AG04449 (cell line): ENCODE results near the gene FASN.

Source experiments
- CTCF ChIA-PET: fragments of 350-600 bp; formaldehyde crosslinking; extraction: SDS; loops from one replicate; lab custom pipeline; 2021; ENCODE audit warnings: antibody characterized with exemption; lab: Yijun Ruan, JAX
- POLR2A ChIA-PET: fragments of 400-600, 350-600 bp; formaldehyde crosslinking; extraction: SDS; loops from one replicate; lab custom pipeline; 2020; ENCODE audit warnings: antibody characterized with exemption, inconsistent platforms; lab: Yijun Ruan, JAX
- DNase-seq: peaks from one replicate; pipeline ENCODE4 v3.0.0-alpha.2; 2010; ENCODE audit warnings: low read depth, low spot score
- H3K4me3 ChIP-seq: 2 replicates; pipeline ENCODE4 v1.5.1; 2011; ENCODE audit warnings: low read depth, mild to moderate bottlenecking, control low read depth, low read length
- TF ChIP-seq, protein P1 (sequence below): IDR thresholded peaks from one replicate; pipeline ENCODE4 v1.5.1; 2011; ENCODE audit warnings: mild to moderate bottlenecking, moderate library complexity, low read length, control low read depth, inconsistent platforms; ENCODE audit not compliant: insufficient read depth; ENCODE audit errors: missing control alignments

FASN gene

DNA sequence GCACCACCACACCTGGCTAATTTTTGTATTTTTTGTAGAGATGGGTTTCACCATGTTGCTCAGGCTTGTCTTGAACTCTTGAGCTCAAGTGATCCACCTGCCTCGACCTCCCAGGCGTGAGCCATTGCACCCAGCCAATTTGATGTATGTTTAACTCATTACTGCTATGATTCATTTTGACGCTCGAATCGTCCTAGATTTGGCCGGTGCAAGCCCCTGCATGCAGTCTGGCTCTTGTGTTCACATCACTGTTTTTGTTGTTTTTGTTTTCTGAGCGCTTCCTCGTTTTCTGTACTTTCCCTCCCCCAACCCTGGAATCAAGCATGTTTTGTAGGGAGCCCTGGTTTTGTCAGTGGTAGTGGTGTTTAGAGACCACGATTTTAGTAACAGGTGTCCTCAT lies 24.6 kb downstream of the FASN start:
- DNase-seq, result no peak
- ChIA-PET CTCF (interaction anchor here (1.3 kb wide), 1 partner anchor 43 kb away, joined by 3 read pairs; no protein-coding TSS in a partner anchor), POLR2A (interaction anchor here (1.4 kb wide), 1 partner anchor 12 kb away, joined by 3 read pairs; no protein-coding TSS in a partner anchor)
- TF ChIP-seq, protein P1, sequence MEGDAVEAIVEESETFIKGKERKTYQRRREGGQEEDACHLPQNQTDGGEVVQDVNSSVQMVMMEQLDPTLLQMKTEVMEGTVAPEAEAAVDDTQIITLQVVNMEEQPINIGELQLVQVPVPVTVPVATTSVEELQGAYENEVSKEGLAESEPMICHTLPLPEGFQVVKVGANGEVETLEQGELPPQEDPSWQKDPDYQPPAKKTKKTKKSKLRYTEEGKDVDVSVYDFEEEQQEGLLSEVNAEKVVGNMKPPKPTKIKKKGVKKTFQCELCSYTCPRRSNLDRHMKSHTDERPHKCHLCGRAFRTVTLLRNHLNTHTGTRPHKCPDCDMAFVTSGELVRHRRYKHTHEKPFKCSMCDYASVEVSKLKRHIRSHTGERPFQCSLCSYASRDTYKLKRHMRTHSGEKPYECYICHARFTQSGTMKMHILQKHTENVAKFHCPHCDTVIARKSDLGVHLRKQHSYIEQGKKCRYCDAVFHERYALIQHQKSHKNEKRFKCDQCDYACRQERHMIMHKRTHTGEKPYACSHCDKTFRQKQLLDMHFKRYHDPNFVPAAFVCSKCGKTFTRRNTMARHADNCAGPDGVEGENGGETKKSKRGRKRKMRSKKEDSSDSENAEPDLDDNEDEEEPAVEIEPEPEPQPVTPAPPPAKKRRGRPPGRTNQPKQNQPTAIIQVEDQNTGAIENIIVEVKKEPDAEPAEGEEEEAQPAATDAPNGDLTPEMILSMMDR, result no peak
- no peak overlapping the region for H3K4me3 ChIP-seq

DNA sequence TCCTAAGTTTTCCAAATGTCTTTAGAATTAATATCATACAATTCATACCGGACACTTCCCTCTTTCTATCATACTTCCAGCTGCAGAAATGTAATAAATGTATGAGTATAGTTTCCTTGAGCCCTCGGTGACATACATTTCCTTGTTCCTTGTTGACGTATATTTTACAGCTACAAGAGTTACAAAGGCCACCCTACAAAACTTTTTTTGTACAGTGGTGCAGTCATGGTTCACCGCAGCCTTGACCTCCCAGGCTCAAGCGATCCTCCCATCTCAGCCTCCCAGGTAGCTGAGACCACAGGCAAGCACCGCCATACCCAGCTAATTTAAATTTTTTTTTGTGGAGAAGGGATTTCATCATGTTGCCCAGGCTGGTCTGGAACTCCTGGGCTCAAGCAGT lies 25.2 kb downstream of the FASN start:
- H3K4me3 ChIP-seq, result no peak overlapping the region
- no peak for DNase-seq
- POLR2A ChIA-PET, result interaction anchor here (0.7 to 1.4 kb wide), 2 partner anchors 12 to 13 kb away, joined by 3 read pairs; no protein-coding TSS in a partner anchor
- TF ChIP-seq, protein P1, result no peak
- CTCF ChIA-PET, result interaction anchor here (1.3 kb wide), 1 partner anchor 43 kb away, joined by 3 read pairs; no protein-coding TSS in a partner anchor

DNA sequence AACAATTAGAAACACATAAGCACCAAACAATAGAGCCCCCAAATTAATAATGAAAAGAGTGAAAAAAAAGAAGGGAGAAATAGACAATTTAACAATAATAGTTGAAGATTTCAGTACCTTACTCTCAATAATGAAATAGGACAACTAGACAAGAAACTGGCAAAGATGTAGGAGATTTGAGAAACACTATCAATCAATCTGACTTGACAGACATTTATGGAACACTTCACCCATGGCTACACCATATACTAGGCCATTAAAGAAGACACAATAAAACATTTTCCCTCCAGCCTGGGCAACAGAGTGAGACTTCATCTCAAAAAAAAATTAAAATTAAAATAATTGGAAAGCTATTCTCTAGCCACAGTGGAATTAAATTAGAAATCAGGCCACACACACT lies 27.4 kb downstream of the FASN start:
- DNase-seq, result no peak
- ChIA-PET CTCF (interaction anchor here (0.7 to 1.0 kb wide), 2 partner anchors 39 to 130 kb away, joined by 3 read pairs; no protein-coding TSS in a partner anchor), POLR2A (interaction anchor here (0.7 to 1.1 kb wide), 2 partner anchors 16 to 28 kb away, joined by 3 read pairs; partner anchors contain the start of gene FASN)
- H3K4me3 ChIP-seq, result no peak overlapping the region
- TF ChIP-seq, protein P1, result no peak

DNA sequence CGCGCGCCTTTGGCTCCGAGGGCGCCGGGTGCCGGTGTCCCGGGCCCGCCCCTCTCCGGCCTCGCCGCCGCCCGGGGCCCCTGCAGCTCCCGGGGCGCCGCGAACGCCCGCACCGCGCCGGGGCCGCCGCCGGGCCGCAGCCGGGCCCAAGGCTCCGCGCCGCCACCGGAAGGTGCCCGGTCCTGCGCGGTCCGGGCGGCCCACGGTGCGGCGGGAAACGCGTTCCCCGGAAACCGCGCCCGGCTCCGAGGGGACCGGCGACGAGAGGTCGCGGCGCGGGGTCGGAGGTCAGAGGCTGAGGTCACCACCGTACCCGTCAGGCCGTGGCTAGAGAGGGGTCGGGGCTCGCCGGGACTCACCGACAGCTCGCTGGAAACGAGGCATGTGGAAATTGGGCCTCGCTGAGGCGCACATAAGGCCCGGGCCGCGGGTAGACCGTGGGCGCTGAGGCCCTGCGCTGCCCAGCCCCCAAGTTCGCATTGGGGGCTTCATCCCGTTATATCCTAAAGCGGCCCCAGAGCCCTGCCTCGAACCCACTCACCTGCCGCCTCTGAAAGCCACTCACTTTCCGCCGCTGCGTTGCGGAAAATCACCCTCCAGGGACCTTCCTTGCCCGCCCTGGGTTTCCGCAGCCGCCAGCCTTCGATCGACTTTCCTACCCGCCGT lies 32.3 kb downstream of the FASN start, which contains the start of gene DUS1L:
Gene DUS1L (minus strand): TSS at position 167 of the 666 bp plus-strand sequence. CDS start 745 bp downstream, outside the sequence.
- peak within 1 kb of the TSS; percentile 73 for H3K4me3 ChIP-seq
- ChIA-PET POLR2A (interaction anchor here (0.7 to 1.3 kb wide), 2 partner anchors 14 to 30 kb away, joined by 3 read pairs; no protein-coding TSS in a partner anchor), CTCF (interaction anchor here (1.1 to 2.2 kb wide), 4 partner anchors 10 to 34 kb away, joined by 3 to 7 read pairs (median 4); partner anchors contain the start of genes DCXR and RAC3)
- DNase-seq, result no peak
- TF ChIP-seq, protein P1, result no peak

DNA sequence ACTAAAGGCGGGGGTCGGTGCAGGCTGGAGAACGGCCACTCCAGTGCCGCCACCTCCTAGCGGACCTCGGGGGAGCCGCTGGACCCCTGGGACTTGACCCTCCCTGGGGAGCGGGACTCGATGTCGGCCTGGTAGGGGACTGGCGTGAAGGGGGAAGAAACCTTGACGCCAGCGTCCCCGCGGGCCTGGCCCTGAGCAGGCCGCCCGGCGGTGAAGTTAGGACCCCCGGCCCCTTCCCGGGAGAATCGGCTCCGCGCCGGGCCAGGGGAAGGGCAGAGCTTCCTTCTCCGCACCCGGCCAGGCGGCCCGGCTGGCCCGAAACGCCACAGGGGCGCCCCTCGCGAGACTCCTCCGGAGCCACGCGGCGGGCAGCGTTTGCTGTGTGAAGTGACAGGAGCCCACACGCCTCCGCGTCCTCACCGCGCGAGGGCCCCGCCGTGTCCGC lies 32.8 kb downstream of the FASN start:
- ChIA-PET POLR2A (interaction anchor here (0.7 to 1.1 kb wide), 2 partner anchors 14 to 28 kb away, joined by 3 to 5 read pairs; partner anchors contain the start of gene DCXR), CTCF (interaction anchor here (1.1 to 3.9 kb wide), 3 partner anchors 11 to 106 kb away, joined by 4 to 12 read pairs (median 7); partner anchors contain the start of gene RAC3)
- TF ChIP-seq, protein P1, result no peak
- no peak for DNase-seq
- H3K4me3 ChIP-seq, result peak overlapping the region; percentile 73
